HG03432 (cell line): ENCODE results near the gene MOB3A.
"Not testable (repeated sequence)": the region's sequence is repeated elsewhere in the genome, so short reads cannot be mapped to it uniquely, and the experiment has no call there.

Source experiments
- ATAC-seq: cut with Tn5 transposase; IDR thresholded peaks from one replicate; pipeline ENCODE4 v1.9.1; 2021; ENCODE audit warnings: mild to moderate bottlenecking, moderate library complexity; ENCODE audit not compliant: unreplicated experiment

The MOB3A gene

GRCh38 chr19:2109046-2109864 lies 13.1 kb upstream of the MOB3A start:
- no peak for ATAC-seq

GRCh38 chr19:2108251-2109016 lies 12.3 kb upstream of the MOB3A start:
- ATAC-seq: no peak

DNA sequence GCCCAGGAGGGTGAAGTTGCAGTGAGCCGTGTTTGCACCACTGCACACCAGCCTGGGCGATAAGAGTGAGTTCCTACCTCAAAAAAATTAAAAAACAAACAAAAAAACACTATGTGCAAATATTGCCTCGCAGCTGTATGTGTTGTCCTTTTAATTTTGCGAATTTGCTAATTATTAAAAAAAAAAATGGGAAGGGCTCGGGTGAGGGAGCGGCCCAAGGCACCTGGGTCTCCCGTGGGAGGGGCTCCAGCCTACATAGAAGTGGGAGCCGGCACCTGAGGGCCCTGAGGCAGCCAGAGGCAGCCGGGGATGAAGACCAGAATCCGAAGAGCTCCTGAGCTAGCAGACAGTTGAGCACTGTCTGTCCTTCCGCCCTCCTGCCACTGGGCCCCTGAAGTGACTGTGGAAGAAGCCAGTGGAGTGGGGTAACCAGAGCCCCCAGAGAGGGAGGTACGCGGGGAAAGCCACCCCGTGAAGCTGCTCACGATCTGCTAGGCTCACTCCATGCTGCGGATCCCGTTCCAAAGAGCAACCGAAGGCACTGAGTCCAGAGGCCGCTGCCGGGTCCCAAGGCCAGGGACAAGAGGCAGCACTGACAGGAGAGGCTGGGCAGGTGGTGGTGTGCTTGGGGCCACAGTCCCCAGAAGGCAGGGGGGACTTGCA lies 7.0 kb upstream of the MOB3A start:
- no peak for ATAC-seq

GRCh38 chr19:2101417-2102335 lies 5.5 kb upstream of the MOB3A start:
- no peak for ATAC-seq

DNA sequence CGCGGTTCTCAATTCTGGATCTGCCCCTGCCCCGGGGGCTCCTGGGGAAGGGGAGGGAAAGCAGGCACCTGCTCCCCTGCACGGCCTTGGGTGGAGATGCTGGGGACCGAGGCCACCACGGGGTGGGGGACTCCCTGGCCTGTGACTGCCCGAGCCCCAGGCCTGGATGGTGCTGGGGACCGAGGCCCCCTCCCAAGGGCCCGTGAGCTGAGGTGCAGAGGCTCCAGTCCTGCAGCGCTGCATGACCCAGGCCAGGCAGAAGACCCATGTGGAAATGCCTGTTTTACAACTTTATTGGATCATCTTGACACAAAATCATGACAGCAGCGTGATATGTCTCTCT lies 4.6 kb upstream of the MOB3A start:
- no peak for ATAC-seq

GRCh38 chr19:2099937-2100718 lies 4.0 kb upstream of the MOB3A start:
- no peak for ATAC-seq

GRCh38 chr19:2099054-2099501 lies 3.0 kb upstream of the MOB3A start:
- ATAC-seq: no peak

DNA sequence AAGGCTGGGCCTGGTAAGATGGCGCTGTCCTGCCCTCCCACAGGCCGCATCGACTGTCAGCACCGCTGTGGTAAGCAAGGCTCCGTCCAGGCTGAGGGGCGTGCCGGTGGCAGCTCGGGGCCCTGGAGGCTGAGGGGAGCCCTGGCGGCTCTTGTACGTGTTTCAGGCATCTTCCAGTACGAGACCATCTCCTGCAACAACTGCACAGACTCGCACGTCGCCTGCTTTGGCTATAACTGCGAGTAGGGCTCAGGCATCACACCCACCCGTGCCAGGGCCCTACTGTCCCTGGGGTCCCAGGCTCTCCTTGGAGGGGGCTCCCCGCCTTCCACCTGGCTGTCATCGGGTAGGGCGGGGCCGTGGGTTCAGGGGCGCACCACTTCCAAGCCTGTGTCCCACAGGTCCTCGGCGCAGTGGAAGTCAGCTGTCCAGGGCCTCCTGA lies 1.8 kb upstream of the MOB3A start:
- ATAC-seq: no peak

- ATAC-seq: peak; percentile 0
These were observed 1.2 kb upstream of the MOB3A start for GRCh38 chr19:2097203-2097885.

DNA sequence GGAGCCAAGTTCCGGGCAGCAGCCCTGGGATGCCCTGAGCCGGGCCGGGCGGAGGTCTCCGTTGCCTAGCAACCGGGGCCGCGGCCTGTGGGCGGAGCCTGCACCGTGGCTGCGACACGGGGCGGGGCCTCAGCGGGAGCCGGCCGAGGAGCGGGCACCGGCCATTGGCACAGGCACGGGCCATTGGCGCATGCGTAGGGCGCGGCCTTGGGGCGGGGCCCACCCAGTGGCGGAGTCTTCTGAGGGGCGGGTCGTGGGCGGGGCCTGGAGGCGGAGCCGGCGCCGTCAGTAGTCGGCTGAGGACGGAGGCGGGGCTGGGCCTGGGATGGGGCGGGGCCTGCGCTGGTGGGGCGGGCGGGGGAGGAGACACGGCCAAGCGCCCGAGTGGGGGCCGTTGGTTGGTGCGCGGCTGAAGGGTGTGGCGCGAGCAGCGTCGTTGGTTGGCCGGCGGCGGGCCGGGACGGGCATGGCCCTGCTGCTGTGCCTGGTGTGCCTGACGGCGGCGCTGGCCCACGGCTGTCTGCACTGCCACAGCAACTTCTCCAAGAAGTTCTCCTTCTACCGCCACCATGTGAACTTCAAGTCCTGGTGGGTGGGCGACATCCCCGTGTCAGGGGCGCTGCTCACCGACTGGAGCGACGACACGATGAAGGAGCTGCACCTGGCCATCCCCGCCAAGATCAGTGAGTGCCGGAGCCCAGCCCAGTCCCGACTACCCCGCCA lies 515 bp upstream of the MOB3A start, which contains the start of gene IZUMO4:
TSS of gene IZUMO4 (plus strand) at position 436 of the 723 bp plus-strand sequence. CDS start at position 467, 31 bp downstream.
- peak; percentile 64 for ATAC-seq

GRCh38 chr19:2091926-2092525 lies 4.1 kb downstream of the MOB3A start:
- ATAC-seq: not testable (repeated sequence)

GRCh38 chr19:2089727-2090053 lies 6.4 kb downstream of the MOB3A start:
- no peak for ATAC-seq

- no peak for ATAC-seq
These were observed 7.0 kb downstream of the MOB3A start for GRCh38 chr19:2089001-2089711.

DNA sequence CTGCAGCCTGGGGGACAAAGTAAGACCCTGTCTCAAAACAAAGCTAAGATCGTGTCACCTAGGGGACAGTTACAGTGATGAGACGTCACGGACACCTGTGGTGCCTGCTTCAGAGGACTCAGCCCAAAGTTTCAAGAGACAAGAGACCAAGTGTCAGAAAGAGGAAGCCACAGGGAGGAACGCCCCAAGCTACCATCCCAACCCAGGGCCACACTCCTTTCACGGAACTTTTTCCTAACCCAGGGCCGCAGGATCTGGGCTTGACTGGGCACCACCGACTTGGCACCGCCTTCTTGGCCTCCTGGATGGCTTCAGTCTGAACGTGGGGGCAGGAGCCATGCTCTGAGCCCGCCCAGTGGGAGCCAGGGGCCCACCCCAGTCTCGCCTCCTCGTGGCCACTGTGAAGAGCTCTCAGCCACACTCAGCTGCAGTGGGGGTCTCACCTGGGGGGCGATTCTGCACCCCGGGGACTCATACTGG lies 8.5 kb downstream of the MOB3A start:
- ATAC-seq: no peak

DNA sequence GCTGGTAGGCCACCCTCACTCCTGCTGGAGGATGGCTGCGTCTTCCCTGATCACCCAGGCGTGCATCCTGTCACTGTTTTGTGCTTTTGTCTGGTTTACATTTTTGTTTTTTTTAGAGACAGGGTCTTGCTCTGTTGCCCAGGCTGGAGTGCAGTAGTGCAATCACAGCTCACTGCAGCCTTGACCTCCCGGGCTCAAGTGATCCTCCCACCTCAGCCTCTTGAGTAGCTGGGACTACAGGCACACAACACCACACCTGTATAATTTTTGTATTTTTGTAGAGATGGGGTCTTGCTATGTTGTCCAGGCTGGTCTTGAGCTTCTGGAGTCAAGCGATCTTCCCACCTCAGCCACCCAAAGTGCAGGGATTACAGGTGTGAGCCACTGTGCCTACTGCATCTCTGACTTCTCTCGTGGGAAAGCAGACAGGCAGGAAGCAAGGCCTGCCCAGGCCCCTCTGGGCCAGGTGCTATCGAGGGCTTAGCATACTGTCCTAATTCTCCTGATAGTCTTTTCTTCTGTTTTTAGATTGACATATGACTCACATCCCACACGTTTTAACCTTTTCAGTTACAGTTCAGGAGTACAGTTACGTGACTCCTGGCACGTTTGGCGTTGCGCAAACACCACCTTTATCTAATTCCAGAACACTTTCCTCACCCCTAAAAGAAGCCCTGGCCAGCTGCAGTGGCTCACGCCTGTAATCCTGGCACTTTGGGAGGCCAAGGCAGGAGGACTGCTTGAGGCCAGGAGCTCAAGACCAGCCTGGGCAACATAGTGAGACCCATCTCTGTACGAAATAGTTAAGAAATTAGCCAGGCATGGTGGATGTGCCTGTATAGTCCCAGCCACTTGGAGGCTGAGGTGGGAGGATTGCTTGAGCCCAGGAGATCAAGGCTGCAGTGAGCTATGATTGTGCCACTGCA lies 9.2 kb downstream of the MOB3A start:
- not testable (repeated sequence) for ATAC-seq

DNA sequence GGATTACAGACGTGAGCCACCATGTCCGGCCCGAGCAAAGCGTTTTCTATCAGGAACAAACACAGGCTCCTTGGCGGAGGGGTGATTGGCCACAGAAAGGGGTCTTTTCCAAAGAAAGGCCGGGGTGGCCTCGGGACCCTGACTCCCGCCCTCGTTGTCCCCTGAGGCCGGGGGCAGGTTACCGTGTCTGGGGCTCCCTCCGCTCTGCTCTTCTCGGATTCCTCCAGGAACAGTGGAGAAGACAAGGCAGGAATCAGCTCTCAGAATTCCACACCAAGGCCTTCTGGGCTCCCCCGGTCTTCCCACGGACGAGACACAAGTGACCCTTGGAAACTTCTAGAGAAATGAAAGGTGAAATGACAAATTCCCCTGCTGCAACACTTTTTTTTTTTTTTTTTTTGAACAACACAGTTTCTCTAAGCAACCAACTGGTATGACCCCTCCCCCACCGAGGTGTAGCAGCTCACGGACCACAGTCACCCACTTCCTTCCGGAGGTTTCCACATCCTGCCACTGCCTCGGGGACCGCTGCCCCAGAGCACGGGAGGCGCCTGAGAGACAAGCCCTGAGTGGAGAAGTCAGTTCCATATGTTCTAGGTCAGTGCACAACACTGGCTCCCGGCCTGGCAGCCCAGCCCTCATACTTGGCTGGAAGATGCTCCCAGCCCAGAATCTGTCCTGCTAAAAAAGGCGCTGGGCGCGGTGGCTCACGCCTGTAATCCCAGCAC lies 11.0 kb downstream of the MOB3A start:
- ATAC-seq: peak; percentile 29
